HG03565 (cell line): ENCODE results near the gene GKN1.

Experiments used
- ATAC-seq: cut with Tn5 transposase; IDR thresholded peaks from one replicate; pipeline ENCODE4 v1.9.1; 2021; ENCODE audit warnings: mild to moderate bottlenecking, moderate library complexity; ENCODE audit not compliant: unreplicated experiment

The GKN1 gene, protein sequence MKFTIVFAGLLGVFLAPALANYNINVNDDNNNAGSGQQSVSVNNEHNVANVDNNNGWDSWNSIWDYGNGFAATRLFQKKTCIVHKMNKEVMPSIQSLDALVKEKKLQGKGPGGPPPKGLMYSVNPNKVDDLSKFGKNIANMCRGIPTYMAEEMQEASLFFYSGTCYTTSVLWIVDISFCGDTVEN

DNA sequence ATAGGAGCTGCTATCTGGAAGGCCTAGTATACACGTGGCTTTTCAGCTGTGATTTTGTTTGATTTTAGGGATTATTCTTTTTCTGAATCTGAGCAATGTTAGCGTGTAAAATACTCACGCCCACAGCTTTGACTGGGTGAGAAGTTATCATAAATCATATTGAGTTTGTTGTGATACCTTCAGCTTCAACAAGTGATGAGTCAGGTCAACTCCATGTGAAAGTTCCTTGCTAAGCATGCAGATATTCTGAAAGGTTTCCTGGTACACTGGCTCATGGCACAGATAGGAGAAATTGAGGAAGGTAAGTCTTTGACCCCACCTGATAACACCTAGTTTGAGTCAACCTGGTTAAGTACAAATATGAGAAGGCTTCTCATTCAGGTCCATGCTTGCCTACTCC lies at the start of gene GKN1:
Gene GKN1 (plus strand): TSS at position 386 of the 400 bp plus-strand sequence. CDS start 42 bp downstream, outside the sequence.
- no peak for ATAC-seq

GRCh38 chr2:68925295-68925896 lies 49.0 kb upstream of the GKN1 start:
- no peak for ATAC-seq

DNA sequence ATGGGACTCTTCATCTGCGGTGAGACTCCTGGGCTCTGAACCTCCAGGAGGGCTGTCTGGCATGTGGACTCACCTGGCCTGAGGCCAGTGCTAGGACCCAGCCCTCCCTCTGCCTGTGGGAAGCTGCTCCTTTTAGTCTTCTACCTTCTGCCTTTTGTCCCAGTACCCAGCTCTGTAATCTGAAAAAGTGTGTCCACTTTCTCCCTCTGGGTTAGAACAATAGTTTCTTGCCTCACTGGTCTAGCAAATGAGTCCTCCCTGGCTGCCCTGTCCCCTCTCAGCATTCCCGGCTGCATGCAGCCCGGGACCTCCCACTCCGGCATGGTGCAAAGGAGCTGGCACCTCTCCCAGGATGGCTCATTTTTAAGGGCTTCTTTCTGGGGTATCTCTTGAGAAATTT lies 47.6 kb upstream of the GKN1 start:
- no peak for ATAC-seq

DNA sequence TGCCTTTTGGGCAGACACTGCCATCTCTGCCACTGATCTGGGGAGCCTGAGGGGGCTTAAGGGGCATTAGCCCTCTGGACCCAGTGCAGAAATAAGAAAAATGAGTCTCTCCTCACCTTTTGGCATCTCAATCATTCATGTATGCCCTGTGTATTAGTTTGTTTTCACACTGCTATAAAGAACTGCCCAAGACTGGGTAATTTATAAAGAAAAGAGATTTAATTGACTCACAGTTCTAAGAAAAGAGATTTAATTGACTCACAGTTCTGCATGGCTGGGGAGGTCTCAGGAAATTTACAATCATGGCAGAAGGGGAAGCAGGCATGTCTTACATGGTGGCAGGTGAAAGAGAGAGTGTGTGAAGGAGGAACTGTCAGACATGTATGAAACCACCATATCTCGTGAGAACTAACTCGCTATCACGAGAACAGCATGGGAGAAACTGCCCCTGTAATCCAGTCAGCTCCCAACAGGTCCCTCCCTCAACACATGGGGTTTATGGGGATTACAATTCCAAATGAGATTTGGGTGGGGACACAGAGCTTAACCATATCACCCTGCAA lies 43.2 kb upstream of the GKN1 start:
- no peak for ATAC-seq

DNA sequence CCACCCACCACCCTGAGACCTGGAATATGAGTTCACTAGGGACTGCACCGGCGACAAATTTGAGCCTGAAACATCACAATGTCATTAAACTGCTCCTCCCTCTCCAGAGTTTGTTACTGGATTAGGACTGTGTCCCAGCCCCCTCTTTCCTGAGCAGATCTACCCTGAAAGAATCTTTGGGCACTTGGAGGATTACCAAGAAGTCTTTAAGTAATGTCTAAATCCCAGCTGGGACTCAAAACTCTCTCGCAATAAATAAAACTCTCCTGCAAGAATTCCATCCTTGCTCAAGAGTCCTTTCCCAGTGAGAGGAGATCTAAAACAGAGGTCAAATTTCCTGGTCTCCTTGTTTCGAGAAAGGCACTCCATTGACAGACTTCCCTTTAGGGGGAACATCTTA lies 42.6 kb upstream of the GKN1 start:
- no peak for ATAC-seq

- ATAC-seq = no peak
These were observed 42.0 kb upstream of the GKN1 start for GRCh38 chr2:68932402-68932801.

DNA sequence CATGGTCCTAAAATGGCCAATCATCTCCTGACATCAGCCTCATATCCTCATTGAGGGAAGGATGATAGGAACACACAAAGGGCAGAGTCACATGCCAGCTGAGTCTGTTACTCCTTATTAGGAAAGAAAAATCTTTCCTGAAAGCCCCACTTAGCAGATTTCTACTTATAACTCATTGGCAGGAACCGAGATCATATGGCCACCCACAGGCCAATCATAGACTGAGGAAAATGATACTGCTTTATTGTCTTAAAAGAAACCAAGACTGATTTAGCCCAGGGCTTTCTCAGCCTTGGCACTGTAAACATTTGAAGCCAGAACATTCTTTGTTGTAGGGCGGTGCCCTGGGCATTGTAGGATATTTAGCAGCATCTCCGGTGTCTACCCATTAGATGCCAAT lies 40.4 kb upstream of the GKN1 start:
- no peak for ATAC-seq

GRCh38 chr2:68935471-68935870 lies 39.0 kb upstream of the GKN1 start:
- ATAC-seq = no peak

DNA sequence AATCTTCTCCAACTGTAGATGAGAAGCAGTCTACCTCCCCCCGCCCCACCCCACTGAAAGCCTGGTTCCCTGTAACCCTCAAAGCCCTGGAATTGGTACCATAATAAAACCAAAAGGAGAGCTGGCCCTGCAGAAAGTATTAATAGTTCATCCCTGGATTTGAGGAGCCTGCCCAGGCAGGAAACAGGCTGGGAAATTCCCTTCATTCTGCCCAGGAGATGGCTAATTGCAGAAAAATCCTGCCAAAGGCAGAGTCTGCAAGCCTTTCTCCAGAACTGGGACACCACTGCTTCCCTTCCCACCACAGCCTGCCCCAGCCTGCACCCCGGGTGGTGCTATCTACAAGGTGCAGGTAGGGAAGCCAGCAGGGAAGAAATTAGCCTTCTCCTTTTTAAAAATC lies 38.0 kb upstream of the GKN1 start:
- no peak for ATAC-seq

GRCh38 chr2:68936889-68937288 lies 37.5 kb upstream of the GKN1 start:
- no peak for ATAC-seq

DNA sequence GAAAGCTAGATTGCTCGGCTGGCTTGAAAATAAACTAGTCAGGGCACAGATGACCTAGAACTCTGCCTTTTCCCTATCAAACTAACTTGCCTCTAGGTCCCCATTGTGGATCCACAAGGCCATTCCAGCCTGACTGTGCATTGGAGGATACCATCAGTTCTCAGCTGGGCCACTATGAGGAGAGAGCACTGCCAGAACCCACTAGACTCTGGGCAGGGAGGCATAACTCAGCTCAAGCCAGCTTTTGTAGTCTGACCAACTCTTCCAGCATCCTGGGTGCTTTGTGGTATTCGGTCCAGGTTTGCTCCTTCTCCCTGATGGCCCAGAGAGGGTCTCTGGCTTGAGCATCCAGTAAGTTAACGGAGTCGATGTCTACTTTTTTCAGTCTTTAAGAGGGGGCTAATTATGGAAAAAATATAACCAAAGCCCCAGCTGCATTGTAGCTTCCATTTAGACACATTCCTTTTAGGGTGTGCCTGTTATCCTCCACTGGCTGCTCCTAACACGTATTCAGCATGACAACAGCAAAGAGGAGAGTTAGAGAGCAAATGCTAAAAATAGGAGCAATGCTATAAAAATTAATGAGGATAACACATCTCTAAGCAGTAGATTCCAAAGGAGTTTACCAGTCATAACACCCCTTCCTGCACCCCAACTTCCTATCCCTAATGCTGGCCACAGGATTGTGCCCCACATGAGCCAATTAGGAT lies 36.9 kb upstream of the GKN1 start:
- ATAC-seq = no peak

GRCh38 chr2:68938938-68939337 lies 35.5 kb upstream of the GKN1 start:
- no peak for ATAC-seq

- ATAC-seq = no peak
These were observed 34.5 kb upstream of the GKN1 start for GRCh38 chr2:68939962-68940361.

DNA sequence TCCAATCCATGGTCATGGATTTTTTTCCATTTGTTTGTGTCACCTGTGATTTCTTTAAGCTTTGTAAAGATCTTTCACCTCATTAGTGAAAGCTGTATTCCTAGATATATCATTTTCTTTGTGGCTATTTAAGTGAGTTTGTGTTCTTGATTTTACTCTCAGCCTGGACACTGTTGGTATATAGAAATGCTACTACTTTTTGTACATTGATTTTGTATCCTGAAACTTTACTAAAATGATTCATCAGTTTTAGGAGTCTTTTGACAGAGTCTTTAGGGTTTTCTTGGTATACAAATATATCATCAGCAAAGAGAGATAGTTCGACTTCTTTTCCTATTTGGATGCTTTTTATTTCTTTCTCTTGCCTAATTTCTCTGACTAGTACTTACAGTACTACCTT lies 34.1 kb upstream of the GKN1 start:
- no peak for ATAC-seq

- ATAC-seq = no peak
These were observed 31.6 kb upstream of the GKN1 start for GRCh38 chr2:68942827-68943226.

- no peak for ATAC-seq
These were observed 30.6 kb upstream of the GKN1 start for GRCh38 chr2:68943581-68944568.

DNA sequence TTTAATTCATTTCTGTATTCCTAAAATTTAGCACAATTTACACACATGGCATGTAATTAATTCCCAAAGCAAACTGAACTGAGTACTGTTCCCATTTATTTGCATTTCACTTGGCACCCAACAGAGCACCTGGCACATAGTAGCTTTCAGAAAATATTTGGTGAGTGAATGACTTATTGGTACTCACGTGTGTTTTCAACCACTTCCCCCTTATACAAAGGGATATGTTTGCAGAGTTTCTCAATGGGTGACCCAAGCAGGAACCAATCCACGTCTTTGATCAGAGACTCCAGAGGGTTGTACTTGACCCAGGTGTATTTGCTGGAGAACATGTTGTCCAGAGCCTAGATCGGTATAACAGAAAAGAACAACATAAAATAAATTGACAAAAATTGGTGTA lies 28.3 kb upstream of the GKN1 start:
- no peak for ATAC-seq

- ATAC-seq = no peak
These were observed 25.7 kb upstream of the GKN1 start for GRCh38 chr2:68948710-68949109.

- ATAC-seq = no peak
These were observed 22.5 kb upstream of the GKN1 start for GRCh38 chr2:68951899-68952298.

DNA sequence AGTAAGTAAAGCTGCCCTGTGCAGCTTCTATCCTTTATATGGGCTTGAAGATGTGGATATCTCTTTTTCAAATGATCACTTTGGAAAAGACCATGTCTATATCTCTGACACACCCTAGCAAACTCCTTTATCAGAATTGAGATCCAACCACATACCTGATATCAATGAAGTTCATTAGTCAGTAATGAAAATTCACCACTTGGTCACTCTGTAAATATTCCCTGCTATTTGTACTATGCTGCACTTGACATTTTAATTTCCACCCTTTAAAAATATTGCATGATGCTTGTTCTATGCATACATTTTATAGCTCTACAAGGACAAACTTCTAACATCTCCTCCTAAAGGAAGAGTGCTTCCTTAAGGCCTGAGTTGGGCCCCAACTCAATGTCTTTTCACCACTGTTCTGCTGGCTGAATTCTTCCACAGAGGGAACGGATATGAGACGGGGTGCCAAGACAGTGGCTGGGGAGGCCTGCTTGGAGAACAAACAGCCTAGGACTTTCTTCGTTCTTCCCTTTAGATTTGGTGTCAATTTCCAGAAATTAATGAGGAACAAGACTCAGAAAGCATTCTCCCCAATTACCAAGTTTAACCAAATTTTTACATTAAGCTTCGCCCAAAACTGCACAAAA lies 21.4 kb upstream of the GKN1 start, which contains the start of gene GKN2:
Gene GKN2 (minus strand): TSS at position 7 of the 635 bp plus-strand sequence. CDS start 32 bp downstream, outside the sequence.
- no peak for ATAC-seq
